WTC11 (cell line): ENCODE data around the gene SUPT3H. TPM values are rescaled to one million over a fixed set of nuclear protein-coding genes. Genes with fewer than 3 reads are reported as not detected.

Experiments used
- ATAC-seq: fragments of 200-7000 bp; cut with Tn5 transposase; 2 replicates; pipeline ENCODE4 v1.10.0; 2021; ENCODE audit warnings: mild to moderate bottlenecking, moderate library complexity
- CTCF ChIA-PET: fragments of 300-600 bp; sonication (Branson Sonifier 250); formaldehyde crosslinking; loops from one replicate; lab custom pipeline; 2021; ENCODE audit warnings: antibody characterized with exemption; lab: Charles Lee
- POLR2A ChIA-PET: fragments of 350-600 bp; sonication (Branson Sonifier 250); formaldehyde crosslinking; loops from one replicate; lab custom pipeline; 2021; ENCODE audit warnings: antibody characterized with exemption; lab: Charles Lee
- DNase-seq: peaks from one replicate; pipeline ENCODE4 v3.0.0; 2021; ENCODE audit warnings: low spot score
- H3K27ac Mint-ChIP-seq: 2 replicates; pipeline ENCODE4 v1.8.0; 2021; ENCODE audit warnings: mixed read lengths
- H3K27me3 Mint-ChIP-seq: 2 replicates; pipeline ENCODE4 v1.8.0; 2021; ENCODE audit warnings: low read depth, mild to moderate bottlenecking, moderate library complexity, mixed read lengths
- H3K36me3 Mint-ChIP-seq: 2 replicates; pipeline ENCODE4 v1.8.0; 2021; ENCODE audit warnings: mixed read lengths
- H3K4me1 Mint-ChIP-seq: 2 replicates; pipeline ENCODE4 v1.8.0; 2022; ENCODE audit warnings: mixed read lengths
- H3K4me3 Mint-ChIP-seq: 2 replicates; pipeline ENCODE4 v1.8.0; 2021; ENCODE audit warnings: mild to moderate bottlenecking, moderate library complexity, mixed read lengths
- H3K9me3 Mint-ChIP-seq: 2 replicates; pipeline ENCODE4 v1.8.0; 2021; ENCODE audit warnings: mixed read lengths
- AFF4 ChIP-seq: sonication (generic); formaldehyde crosslinking; IDR thresholded peaks from 2 replicates; pipeline ENCODE4 v1.8.1; 2023; ENCODE audit warnings: mild to moderate bottlenecking, missing genetic modification reagents, borderline replicate concordance
- AR ChIP-seq: fragments of 250-450 bp; sonication (Bioruptor Pico); IDR thresholded peaks from 2 replicates; pipeline ENCODE4 v1.9.0; 2021; ENCODE audit warnings: mild to moderate bottlenecking
- ARID4B ChIP-seq: sonication (generic); formaldehyde crosslinking; IDR thresholded peaks from 2 replicates; pipeline ENCODE4 v1.8.0; 2023; ENCODE audit warnings: missing genetic modification reagents, mild to moderate bottlenecking, borderline replicate concordance
- CREM ChIP-seq: sonication (generic); formaldehyde crosslinking; IDR thresholded peaks from 2 replicates; pipeline ENCODE4 v1.8.1; 2022; ENCODE audit warnings: mild to moderate bottlenecking, missing genetic modification reagents, moderate library complexity
- FOXK1 ChIP-seq: sonication (generic); formaldehyde crosslinking; IDR thresholded peaks from 2 replicates; pipeline ENCODE4 v1.8.0; 2022; ENCODE audit warnings: mild to moderate bottlenecking, moderate library complexity, missing genetic modification reagents
- FOXP1 ChIP-seq: sonication (generic); formaldehyde crosslinking; IDR thresholded peaks from 2 replicates; pipeline ENCODE4 v1.8.0; 2022; ENCODE audit warnings: missing genetic modification reagents, mild to moderate bottlenecking, moderate library complexity, borderline replicate concordance
- JAZF1 ChIP-seq: fragments of 250-450 bp; sonication (Bioruptor Pico); IDR thresholded peaks from 2 replicates; pipeline ENCODE4 v1.9.0; 2021; ENCODE audit warnings: moderate library complexity, mild to moderate bottlenecking, inconsistent platforms
- MXD4 ChIP-seq: fragments of 250-450 bp; sonication (Bioruptor Pico); IDR thresholded peaks from 2 replicates; pipeline ENCODE4 v1.8.0; 2021; ENCODE audit warnings: mild to moderate bottlenecking, moderate library complexity, borderline replicate concordance
- NFE2L1 ChIP-seq: sonication (generic); formaldehyde crosslinking; IDR thresholded peaks from 2 replicates; pipeline ENCODE4 v1.8.1; 2023; ENCODE audit warnings: missing genetic modification reagents
- NFYB ChIP-seq: sonication (generic); formaldehyde crosslinking; conservative IDR thresholded peaks from 2 replicates; pipeline ENCODE4 v1.8.0; 2022; ENCODE audit warnings: low read depth, missing genetic modification reagents
- RELA ChIP-seq: sonication (generic); formaldehyde crosslinking; IDR thresholded peaks from 2 replicates; pipeline ENCODE4 v1.8.1; 2022; ENCODE audit warnings: missing genetic modification reagents, mild to moderate bottlenecking, borderline replicate concordance
- SMAD3 ChIP-seq: sonication (generic); formaldehyde crosslinking; IDR thresholded peaks from 2 replicates; pipeline ENCODE4 v1.8.0; 2022; ENCODE audit warnings: missing genetic modification reagents, mild to moderate bottlenecking, borderline replicate concordance
- TEAD1 ChIP-seq: sonication (generic); formaldehyde crosslinking; IDR thresholded peaks from 2 replicates; pipeline ENCODE4 v1.8.0; 2022; ENCODE audit warnings: mild to moderate bottlenecking, missing genetic modification reagents
- TEAD4 ChIP-seq: sonication (generic); formaldehyde crosslinking; IDR thresholded peaks from 2 replicates; pipeline ENCODE4 v1.8.0; 2022; ENCODE audit warnings: mild to moderate bottlenecking, missing genetic modification reagents
- TP53 ChIP-seq: sonication (generic); formaldehyde crosslinking; IDR thresholded peaks from 2 replicates; pipeline ENCODE4 v1.8.1; 2023; ENCODE audit warnings: mild to moderate bottlenecking, missing genetic modification reagents
- USF1 ChIP-seq: sonication (generic); formaldehyde crosslinking; IDR thresholded peaks from 2 replicates; pipeline ENCODE4 v1.8.0; 2022; ENCODE audit warnings: mild to moderate bottlenecking, missing genetic modification reagents
- ZNF219 ChIP-seq: sonication (generic); formaldehyde crosslinking; IDR thresholded peaks from 2 replicates; pipeline ENCODE4 v1.8.0; 2023; ENCODE audit warnings: missing genetic modification reagents, mild to moderate bottlenecking, borderline replicate concordance
- ZNF396 ChIP-seq: fragments of 250-450 bp; sonication (Bioruptor Pico); IDR thresholded peaks from 2 replicates; pipeline ENCODE4 v1.8.0; 2021; ENCODE audit warnings: mild to moderate bottlenecking, moderate library complexity, borderline replicate concordance
- ZNF423 ChIP-seq: fragments of 250-450 bp; sonication (Bioruptor Pico); IDR thresholded peaks from 2 replicates; pipeline ENCODE4 v2.1.2; 2022; ENCODE audit warnings: mild to moderate bottlenecking, moderate library complexity
- total RNA-seq: library from RNA; stranded (reverse); gene quantifications from 3 replicates; pipeline ENCODE4 v1.2.3, GENCODE V29; 2021

The SUPT3H gene
- total RNA-seq, 1 experiment from 2014 or later: 15.3 TPM

- Mint-ChIP-seq H3K9me3 (no peaks in the 10 kb centered on the region), H3K27me3 (no peaks in the 10 kb centered on the region), H3K27ac (no peak overlapping the region), H3K4me3 (no peak overlapping the region), H3K36me3 (no peaks in the 10 kb centered on the region), H3K4me1 (peaks cover 13% of the 10 kb centered on the region)
- ATAC-seq (no peak), DNase-seq (no peak)
- ChIA-PET POLR2A (no interaction called here), CTCF (interaction anchor here (1.2 kb wide), 1 partner anchor 207 kb away, joined by 4 read pairs; no protein-coding TSS in a partner anchor)
- TF ChIP-seq ARID4B (CRISPR knock-in tag) (no peak), ZNF396 (CRISPR knock-in tag) (no peak), TEAD1 (no peak), RELA (no peak), NFE2L1 (CRISPR knock-in tag) (no peak), ZNF423 (CRISPR knock-in tag) (no peak), FOXK1 (no peak), ZNF219 (no peak), AR (CRISPR knock-in tag) (no peak), CREM (CRISPR knock-in tag) (no peak), FOXP1 (CRISPR knock-in tag) (no peak), AFF4 (CRISPR knock-in tag) (no peak), MXD4 (CRISPR knock-in tag) (no peak), TEAD4 (CRISPR knock-in tag) (no peak), JAZF1 (no peak), NFYB (CRISPR knock-in tag) (no peak), SMAD3 (CRISPR knock-in tag) (no peak), USF1 (CRISPR knock-in tag) (no peak), TP53 (CRISPR knock-in tag) (no peak)
Observed at GRCh38 chr6:44837741-44838140, 540.0 kb downstream of the SUPT3H start.
